ENCODE measurements around the gene ANO9. TPM values are rescaled to one million over a fixed set of nuclear protein-coding genes. Genes with fewer than 3 reads are reported as not detected.

The ANO9 gene
- total and polyA plus RNA-seq, 2 experiments from 2014 or later: 9.0 to 10.2 TPM

DNA sequence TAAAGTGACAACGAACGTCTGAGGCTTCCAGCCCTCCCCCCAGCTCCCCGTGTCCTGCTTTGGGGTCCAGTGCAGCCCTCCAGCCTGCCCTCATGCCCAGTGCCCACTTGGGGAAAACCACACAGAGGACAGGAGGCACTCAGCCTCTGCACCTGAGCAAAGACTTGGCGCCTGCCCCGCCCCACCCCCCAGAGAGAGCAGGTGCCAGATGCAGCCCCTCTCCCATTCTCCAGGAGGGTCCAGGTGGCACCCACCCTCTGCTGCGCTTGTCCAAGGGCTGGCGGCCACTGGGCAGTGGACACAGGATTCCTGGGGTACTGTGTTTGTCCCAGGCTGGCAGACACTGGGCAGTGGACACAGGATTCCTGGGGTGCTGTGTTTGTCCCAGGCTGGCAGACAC is 49.5 kb upstream of the ANO9 start (continued):
- TF ChIP-seq, protein P1, sequence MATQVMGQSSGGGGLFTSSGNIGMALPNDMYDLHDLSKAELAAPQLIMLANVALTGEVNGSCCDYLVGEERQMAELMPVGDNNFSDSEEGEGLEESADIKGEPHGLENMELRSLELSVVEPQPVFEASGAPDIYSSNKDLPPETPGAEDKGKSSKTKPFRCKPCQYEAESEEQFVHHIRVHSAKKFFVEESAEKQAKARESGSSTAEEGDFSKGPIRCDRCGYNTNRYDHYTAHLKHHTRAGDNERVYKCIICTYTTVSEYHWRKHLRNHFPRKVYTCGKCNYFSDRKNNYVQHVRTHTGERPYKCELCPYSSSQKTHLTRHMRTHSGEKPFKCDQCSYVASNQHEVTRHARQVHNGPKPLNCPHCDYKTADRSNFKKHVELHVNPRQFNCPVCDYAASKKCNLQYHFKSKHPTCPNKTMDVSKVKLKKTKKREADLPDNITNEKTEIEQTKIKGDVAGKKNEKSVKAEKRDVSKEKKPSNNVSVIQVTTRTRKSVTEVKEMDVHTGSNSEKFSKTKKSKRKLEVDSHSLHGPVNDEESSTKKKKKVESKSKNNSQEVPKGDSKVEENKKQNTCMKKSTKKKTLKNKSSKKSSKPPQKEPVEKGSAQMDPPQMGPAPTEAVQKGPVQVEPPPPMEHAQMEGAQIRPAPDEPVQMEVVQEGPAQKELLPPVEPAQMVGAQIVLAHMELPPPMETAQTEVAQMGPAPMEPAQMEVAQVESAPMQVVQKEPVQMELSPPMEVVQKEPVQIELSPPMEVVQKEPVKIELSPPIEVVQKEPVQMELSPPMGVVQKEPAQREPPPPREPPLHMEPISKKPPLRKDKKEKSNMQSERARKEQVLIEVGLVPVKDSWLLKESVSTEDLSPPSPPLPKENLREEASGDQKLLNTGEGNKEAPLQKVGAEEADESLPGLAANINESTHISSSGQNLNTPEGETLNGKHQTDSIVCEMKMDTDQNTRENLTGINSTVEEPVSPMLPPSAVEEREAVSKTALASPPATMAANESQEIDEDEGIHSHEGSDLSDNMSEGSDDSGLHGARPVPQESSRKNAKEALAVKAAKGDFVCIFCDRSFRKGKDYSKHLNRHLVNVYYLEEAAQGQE (IDR thresholded peaks at IDR 0.05; ENCODE audit: unreplicated experiment): no peak
- TF ChIP-seq STAT1 (IDR thresholded peaks at IDR 0.05; ENCODE audit: unreplicated experiment) (no peak), CREB1 (CRISPR knock-in tag; IDR thresholded peaks at IDR 0.05; ENCODE audit: low read depth) (no peak), EZH2 (IDR thresholded peaks at IDR 0.05; ENCODE audit: low read depth, unreplicated experiment) (no peak), JUNB (IDR thresholded peaks at IDR 0.05; ENCODE audit: unreplicated experiment) (no peak), ZNF114 (CRISPR knock-in tag; IDR thresholded peaks at IDR 0.05) (no peak), ZNF331 (CRISPR knock-in tag; IDR thresholded peaks at IDR 0.05; ENCODE audit: low read depth) (no peak)

DNA sequence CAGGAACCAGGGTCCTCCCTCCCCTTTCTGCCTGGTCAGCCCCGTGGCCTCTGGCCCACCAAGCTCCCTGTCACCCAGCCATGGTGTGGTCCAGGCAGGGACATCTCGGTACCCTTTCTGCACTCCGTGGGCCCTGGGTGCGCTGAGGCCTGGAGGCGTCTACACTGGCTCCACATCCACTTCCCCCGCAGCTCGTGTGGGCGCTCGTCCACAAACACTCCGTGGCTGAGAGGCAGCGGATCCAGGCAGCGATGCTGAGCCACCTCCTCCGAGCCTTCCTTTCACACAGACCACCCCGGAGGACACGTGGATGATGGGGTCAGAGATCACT is 49.1 kb upstream of the ANO9 start:
- Mint-ChIP-seq H3K36me3 (ENCODE audit: low read depth) (peaks cover 16% of the 10 kb centered on the region), H3K4me3 (no peak overlapping the region), H3K27me3 (ENCODE audit: insufficient read depth, low read depth, poor library complexity) (peaks cover 12% of the 10 kb centered on the region), H3K9me3 (peaks cover 4% of the 10 kb centered on the region; the same call in 1 of the 3 replicates), H3K27ac (no peak overlapping the region), H3K4me1 (no peaks in the 10 kb centered on the region)
- Histone ChIP-seq H3K27me3 (ENCODE audit: insufficient read depth) (no peaks in the 10 kb centered on the region), H3K4me3 (no peak overlapping the region), H2AFZ (no peak overlapping the region), H3F3A (replicated peaks; ENCODE audit: low read depth) (no peaks in the 10 kb centered on the region), H4K20me1 (replicated peaks; ENCODE audit: insufficient read depth) (no peaks in the 10 kb centered on the region), H3K9me2 (ENCODE audit: insufficient read depth) (no peaks in the 10 kb centered on the region), H3K27ac (ENCODE audit: low read depth) (no peak overlapping the region), H3K36me3 (ENCODE audit: insufficient read depth) (no peaks in the 10 kb centered on the region), H3K4me2 (no peak overlapping the region), H3K4me1 (ENCODE audit: insufficient read depth) (no peaks in the 10 kb centered on the region), H3K79me2 (replicated peaks; ENCODE audit: insufficient read depth) (no peaks in the 10 kb centered on the region)
- ATAC-seq (no peak), DNase-seq (ENCODE audit: low spot score) (no peak)
- TF ChIP-seq NANOG (IDR thresholded peaks at IDR 0.05; ENCODE audit: borderline replicate concordance): no peak
- TF ChIP-seq CREB1 (CRISPR knock-in tag; IDR thresholded peaks at IDR 0.05; ENCODE audit: low read depth): no peak
- TF ChIP-seq ZNF462 (CRISPR knock-in tag; IDR thresholded peaks at IDR 0.05): no peak
- no peak for TF ChIP-seq EZH2phosphoT487 (IDR thresholded peaks at IDR 0.05; ENCODE audit: unreplicated experiment)
- no peak for TF ChIP-seq CTCF (conservative IDR thresholded peaks at IDR 0.05; ENCODE audit: low read depth in 2 of 2)
- no peak for TF ChIP-seq ETS1 (IDR thresholded peaks at IDR 0.05)
- TF ChIP-seq ZNF114 (CRISPR knock-in tag; IDR thresholded peaks at IDR 0.05): no peak
- no peak for TF ChIP-seq JUNB (IDR thresholded peaks at IDR 0.05; ENCODE audit: unreplicated experiment)
- no peak for TF ChIP-seq POLR2AphosphoS5 (IDR thresholded peaks at IDR 0.05; ENCODE audit: low read depth)
